CD14-positive monocyte (primary cell): ENCODE results near the gene FIBCD1. TPM values are rescaled to one million over a fixed set of nuclear protein-coding genes. Genes with fewer than 3 reads are reported as not detected.

Experiments used
- DNase-seq, 3 donors: peaks; one replicate each; pipeline ENCODE4 v3.0.0-alpha.2; 2011 to 2022
- H2AFZ ChIP-seq: 2 replicates; pipeline ENCODE4 v1.6.0; 2012; ENCODE audit warnings: mild to moderate bottlenecking, low read depth, low read length, inconsistent platforms; ENCODE audit not compliant: insufficient read depth, poor library complexity, severe bottlenecking
- H3K27ac ChIP-seq, 2 donors: 1 replicate in 1 of 2; 2 replicates in 1 of 2; pipeline ENCODE4 v1.5.1; 2012 to 2013; ENCODE audit warnings: low read length in 2 of 2, control low read depth in 1 of 2, inconsistent platforms in 1 of 2, low read depth in 1 of 2, mild to moderate bottlenecking in 1 of 2
- H3K27me3 ChIP-seq, 2 donors: one replicate each; pipeline versions ENCODE4 v1.6.0 to v1.6.1; 2011 to 2013; ENCODE audit warnings: low read length in 2 of 2; ENCODE audit not compliant: control insufficient read depth in 2 of 2, insufficient read depth in 2 of 2
- H3K36me3 ChIP-seq, 2 donors: replicated peaks in 1 of 2; 1 replicate in 1 of 2; 2 replicates in 1 of 2; pipeline versions ENCODE4 v1.5.1 to v1.6.1; 2012 to 2013; ENCODE audit warnings: low read length in 2 of 2, control low read depth in 1 of 2, inconsistent platforms in 1 of 2, mild to moderate bottlenecking in 1 of 2; ENCODE audit not compliant: insufficient read depth in 2 of 2, control insufficient read depth in 1 of 2
- H3K4me1 ChIP-seq, 2 donors: 1 replicate in 1 of 2; 2 replicates in 1 of 2; pipeline versions ENCODE4 v1.5.1 to v1.6.1; 2012 to 2013; ENCODE audit warnings: low read length in 2 of 2, control low read depth in 1 of 2, inconsistent platforms in 1 of 2, mild to moderate bottlenecking in 1 of 2, moderate library complexity in 1 of 2; ENCODE audit not compliant: insufficient read depth in 2 of 2, control insufficient read depth in 1 of 2
- H3K4me2 ChIP-seq: replicated peaks from 2 replicates; pipeline ENCODE3; 2012; ENCODE audit warnings: low read length, moderate library complexity, mild to moderate bottlenecking; ENCODE audit not compliant: poor library complexity, severe bottlenecking; ENCODE audit errors: extremely low read depth
- H3K4me3 ChIP-seq, 3 experiments: fragments of 200-600 bp in 1 of 3; sonication (generic) in 1 of 3; replicated peaks in 1 of 3; 1 replicate in 2 of 3; 2 replicates in 1 of 3; pipeline ENCODE4 v1.5.1; 2011 to 2013; ENCODE audit warnings: low read length in 3 of 3, mild to moderate bottlenecking in 3 of 3, control low read depth in 2 of 3, low read depth in 2 of 3, inconsistent platforms in 1 of 3, moderate library complexity in 1 of 3
- H3K79me2 ChIP-seq: 2 replicates; pipeline ENCODE4 v1.6.0; 2012; ENCODE audit warnings: mild to moderate bottlenecking, control low read depth, inconsistent platforms, low read length, moderate library complexity; ENCODE audit not compliant: insufficient read depth
- H3K9ac ChIP-seq: 2 replicates; pipeline ENCODE4 v1.6.0; 2017; ENCODE audit warnings: low read length, mild to moderate bottlenecking; ENCODE audit not compliant: insufficient read depth, poor library complexity, severe bottlenecking
- H3K9me3 ChIP-seq, 2 donors: replicated peaks in 1 of 2; 1 replicate in 1 of 2; 2 replicates in 1 of 2; pipeline versions ENCODE4 v1.5.1 to v1.6.1; 2012 to 2013; ENCODE audit warnings: low read length in 2 of 2, control low read depth in 1 of 2; ENCODE audit not compliant: control insufficient read depth in 1 of 2, insufficient read depth in 1 of 2
- H4K20me1 ChIP-seq: 2 replicates; pipeline ENCODE4 v1.6.0; 2012; ENCODE audit warnings: mild to moderate bottlenecking, low read length, control low read depth, moderate library complexity; ENCODE audit not compliant: insufficient read depth
- H3K27ac Mint-ChIP-seq, 7 donors: one replicate each; pipeline ENCODE4 v1.8.0; 2020; ENCODE audit warnings: mild to moderate bottlenecking in 7 of 7, mixed read lengths in 7 of 7, moderate library complexity in 6 of 7, inconsistent platforms in 2 of 7
- H3K27me3 Mint-ChIP-seq, 3 donors: one replicate each; pipeline ENCODE4 v1.8.0; 2021 to 2022; ENCODE audit warnings: low read depth in 3 of 3, mild to moderate bottlenecking in 3 of 3, mixed read lengths in 3 of 3, moderate library complexity in 3 of 3, inconsistent platforms in 1 of 3
- H3K36me3 Mint-ChIP-seq, 2 donors: one replicate each; pipeline ENCODE4 v1.8.0; 2020; ENCODE audit warnings: mixed read lengths in 2 of 2, inconsistent platforms in 1 of 2, mild to moderate bottlenecking in 1 of 2
- H3K4me1 Mint-ChIP-seq: one replicate; pipeline ENCODE4 v1.8.0; 2020; ENCODE audit warnings: mild to moderate bottlenecking, mixed read lengths
- H3K4me3 Mint-ChIP-seq, 2 donors: one replicate each; pipeline ENCODE4 v1.8.0; 2020; ENCODE audit warnings: mild to moderate bottlenecking in 2 of 2, mixed read lengths in 2 of 2, moderate library complexity in 1 of 2
- H3K9me3 Mint-ChIP-seq, 7 donors: one replicate each; pipeline ENCODE4 v1.8.0; 2020 to 2022; ENCODE audit warnings: mixed read lengths in 7 of 7, mild to moderate bottlenecking in 6 of 7, moderate library complexity in 6 of 7, inconsistent platforms in 2 of 7
- WGBS: methylation state at CpG from one replicate; pipeline ENCODE4 v1.1.5; 2013; ENCODE audit warnings: missing lambda C conversion rate; ENCODE audit not compliant: insufficient coverage; 5-methylcytosine and 5-hydroxymethylcytosine counted together
- intact Hi-C, 2 donors: fragments of 100-400 bp; cut with micrococcal nuclease; formaldehyde crosslinking; loops; one replicate each; pipeline versions ENCODE4 v1.15.0 to v1.15.1; 2023
- polyA plus RNA-seq, 3 donors: library from polyadenylated mRNA; depleted of rRNA in 1 of 3; unstranded in 2 of 3; stranded (reverse) in 1 of 3; fragments of 300-500 nt in 2 of 3; fragments of >200 nt in 1 of 3; fragmentation: Illumina TruSeq in 2 of 3; gene quantifications; 1 replicate in 2 of 3; 2 replicates in 1 of 3; pipeline ENCODE4 v1.2.3, GENCODE V29; 2012 to 2021
- TF ChIP-seq, protein P1 (sequence below): fragments of 200-600 bp; IDR thresholded peaks from one replicate; pipeline ENCODE4 v1.8.0; 2022; ENCODE audit warnings: antibody characterized with exemption, mild to moderate bottlenecking

FIBCD1 gene
- polyA plus RNA-seq, 3 donors = not detected

DNA sequence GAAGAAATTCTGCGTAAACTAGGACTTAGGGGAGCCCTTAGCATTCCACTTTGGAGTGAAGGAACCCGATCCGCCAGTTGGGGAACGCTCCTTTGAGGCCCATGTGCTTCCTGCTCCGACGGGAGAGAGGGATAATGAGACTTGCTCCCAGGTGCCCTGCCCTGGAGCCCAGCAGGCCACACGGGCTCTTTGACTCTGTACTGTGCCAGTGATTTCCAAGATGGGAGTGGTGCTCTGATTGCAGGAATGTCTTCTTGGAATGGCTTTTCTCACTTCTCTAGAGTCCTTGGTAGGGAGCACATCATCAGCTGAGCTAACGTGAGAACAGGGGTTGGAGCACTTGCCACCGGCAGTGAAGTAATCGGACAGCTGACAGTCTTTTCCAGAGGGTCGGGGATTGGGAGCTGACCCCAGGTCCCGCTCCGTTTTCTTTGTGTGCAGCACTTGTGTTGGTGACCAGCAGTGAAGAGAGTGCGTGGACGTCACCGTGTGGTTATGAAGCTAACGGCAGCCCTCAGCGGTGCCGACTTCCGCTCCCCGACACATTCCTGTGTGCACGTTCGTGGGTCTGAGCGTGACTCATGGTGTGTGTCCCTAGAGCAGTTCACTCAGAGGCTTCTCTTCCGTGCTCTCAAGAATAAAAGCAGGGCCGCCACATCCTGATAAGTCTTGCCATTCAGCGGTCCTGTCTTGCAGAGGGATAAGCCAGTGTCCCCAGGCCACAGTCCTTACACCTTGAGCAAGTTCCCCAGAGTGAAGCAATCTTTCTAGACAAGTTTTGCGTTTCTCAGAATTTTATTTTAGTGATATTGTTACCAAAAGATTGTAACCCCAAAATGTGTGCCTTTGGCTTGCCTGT, 78.4 kb downstream of the FIBCD1 start:
- Histone ChIP-seq H3K4me3 (no peak overlapping the region), H3K79me2 (peaks cover 2% of the 10 kb centered on the region), H3K9me3 (no peaks in the 10 kb centered on the region), H4K20me1 (no peaks in the 10 kb centered on the region), H2AFZ (no peak overlapping the region), H3K9ac (no peak overlapping the region), H3K4me1 (no peaks in the 10 kb centered on the region), H3K36me3 (peaks cover 30 to 91% of the 10 kb centered on the region in 2 donors), H3K27ac (no peak overlapping the region), H3K4me2 (no peak overlapping the region), H3K27me3 (no peaks in the 10 kb centered on the region)
- H3K36me3 Mint-ChIP-seq = peaks cover 68 to 74% of the 10 kb centered on the region in 2 donors
- peak overlapping the region in 3 of 7 donors; percentile 24 to 38 (median 26) for H3K27ac Mint-ChIP-seq
- H3K4me3 Mint-ChIP-seq = peak overlapping the region in 1 of 2 donors; percentile 28
- WGBS = 83% methylated on average over 26 of the region's 28 CpGs
- TF ChIP-seq, protein P1, sequence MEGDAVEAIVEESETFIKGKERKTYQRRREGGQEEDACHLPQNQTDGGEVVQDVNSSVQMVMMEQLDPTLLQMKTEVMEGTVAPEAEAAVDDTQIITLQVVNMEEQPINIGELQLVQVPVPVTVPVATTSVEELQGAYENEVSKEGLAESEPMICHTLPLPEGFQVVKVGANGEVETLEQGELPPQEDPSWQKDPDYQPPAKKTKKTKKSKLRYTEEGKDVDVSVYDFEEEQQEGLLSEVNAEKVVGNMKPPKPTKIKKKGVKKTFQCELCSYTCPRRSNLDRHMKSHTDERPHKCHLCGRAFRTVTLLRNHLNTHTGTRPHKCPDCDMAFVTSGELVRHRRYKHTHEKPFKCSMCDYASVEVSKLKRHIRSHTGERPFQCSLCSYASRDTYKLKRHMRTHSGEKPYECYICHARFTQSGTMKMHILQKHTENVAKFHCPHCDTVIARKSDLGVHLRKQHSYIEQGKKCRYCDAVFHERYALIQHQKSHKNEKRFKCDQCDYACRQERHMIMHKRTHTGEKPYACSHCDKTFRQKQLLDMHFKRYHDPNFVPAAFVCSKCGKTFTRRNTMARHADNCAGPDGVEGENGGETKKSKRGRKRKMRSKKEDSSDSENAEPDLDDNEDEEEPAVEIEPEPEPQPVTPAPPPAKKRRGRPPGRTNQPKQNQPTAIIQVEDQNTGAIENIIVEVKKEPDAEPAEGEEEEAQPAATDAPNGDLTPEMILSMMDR = no peak
- intact Hi-C loops = loop anchor here (5.0 to 10.0 kb wide), 4 partner anchors 84 to 158 kb away; no protein-coding TSS in a partner anchor
- H3K4me1 Mint-ChIP-seq = peaks cover 4% of the 10 kb centered on the region
- no peaks in the 10 kb centered on the region for H3K9me3 Mint-ChIP-seq
- DNase-seq = peak; percentile 1 to 28 (median 8)
- H3K27me3 Mint-ChIP-seq = peaks cover 0 to 2% (median 0%) of the 10 kb centered on the region in 3 donors

DNA sequence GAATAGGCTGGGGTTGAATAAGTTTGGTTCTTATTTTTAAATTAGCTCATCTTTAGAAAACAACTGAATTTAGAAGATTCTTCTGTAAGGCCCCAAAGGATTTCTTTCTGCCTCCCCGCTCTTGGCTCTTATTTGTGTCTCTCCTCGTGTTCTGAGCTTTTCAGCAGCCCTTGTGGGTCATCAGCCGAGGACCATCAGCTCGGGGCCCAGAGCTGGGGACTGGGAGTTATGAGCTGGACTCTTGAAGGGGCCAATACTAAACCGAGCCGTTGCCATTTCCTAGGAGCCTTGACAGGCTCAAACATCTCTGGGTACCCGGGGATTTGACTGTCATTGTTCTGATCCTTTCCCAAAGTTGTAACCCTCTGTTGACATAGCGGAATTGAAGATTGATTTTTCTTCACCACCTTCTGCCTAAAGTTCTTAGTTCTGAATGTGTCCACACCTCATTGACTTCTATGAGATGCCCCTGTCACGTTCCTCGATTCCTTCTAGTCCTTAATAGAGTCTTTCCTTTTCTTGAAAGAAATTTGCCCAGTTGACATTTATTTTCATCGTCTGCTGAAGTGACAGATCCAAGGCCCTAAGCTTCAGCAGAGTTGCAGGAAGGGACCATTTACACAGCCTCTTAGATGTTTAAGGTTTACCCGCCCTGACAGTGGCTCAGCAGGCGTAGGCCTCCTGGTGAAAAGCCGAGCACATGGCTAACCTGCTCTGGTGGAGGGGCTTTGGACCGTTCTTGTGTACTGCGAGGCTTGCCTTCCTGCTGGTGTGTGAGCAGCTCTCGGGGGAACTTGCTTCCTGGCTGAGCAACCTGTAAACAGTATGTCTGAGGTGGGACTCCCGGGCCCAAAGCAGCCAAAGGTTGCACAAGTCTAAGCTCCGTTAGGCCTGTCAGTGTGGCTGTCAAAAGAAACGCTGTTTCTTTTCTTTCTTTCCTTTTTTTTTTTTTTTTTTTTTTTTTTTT, 80.0 kb downstream of the FIBCD1 start:
- no peaks in the 10 kb centered on the region for H3K4me1 ChIP-seq
- no peak overlapping the region for H3K4me2 ChIP-seq
- intact Hi-C loops = no loop called here
- TF ChIP-seq, protein P1 = no peak
- no peak overlapping the region for H2AFZ ChIP-seq
- no peak overlapping the region for H3K9ac ChIP-seq
- no peaks in the 10 kb centered on the region for H3K9me3 ChIP-seq
- Mint-ChIP-seq H3K27ac (peak overlapping the region in 2 of 7 donors; percentile 54 to 70), H3K36me3 (peaks cover 72% of the 10 kb centered on the region in 2 donors), H3K9me3 (no peaks in the 10 kb centered on the region), H3K27me3 (peaks cover 0 to 2% (median 0%) of the 10 kb centered on the region in 3 donors), H3K4me1 (peaks cover 4% of the 10 kb centered on the region), H3K4me3 (no peak overlapping the region)
- 97% methylated on average over 16 of the region's 20 CpGs for WGBS
- DNase-seq = no peak
- H3K36me3 ChIP-seq = peaks cover 40 to 97% of the 10 kb centered on the region in 2 donors
- H3K4me3 ChIP-seq = no peak overlapping the region
- peaks cover 2% of the 10 kb centered on the region for H3K79me2 ChIP-seq
- no peaks in the 10 kb centered on the region for H4K20me1 ChIP-seq
- H3K27ac ChIP-seq = no peak overlapping the region
- H3K27me3 ChIP-seq = no peaks in the 10 kb centered on the region
